HepG2 (cell line): ENCODE results near the gene PVALB. TPM values are rescaled to one million over a fixed set of nuclear protein-coding genes. Genes with fewer than 3 reads are reported as not detected.

ENCODE experiments used
- ATAC-seq: fragments of 200-7000 bp; cut with Tn5 transposase; 3 replicates; pipeline ENCODE4 v1.9.1; 2020; ENCODE audit warnings: mild to moderate bottlenecking, moderate library complexity
- BruUV-seq: library from RNA; stranded (reverse); fragments of 400-500 nt; replicated peaks from 2 replicates; lab custom pipeline; 2021; lab: Mats Ljungman, UMichigan
- CTCF ChIA-PET: fragments of 300-600 bp; formaldehyde crosslinking; extraction: SDS; loops from one replicate; lab custom pipeline; 2021; ENCODE audit warnings: low total read pairs, inconsistent platforms, low intra/inter-chr PET ratio; lab: Yijun Ruan, JAX
- POLR2A ChIA-PET: fragments of 350-600 bp; sonication (Branson Sonifier 250); formaldehyde crosslinking; loops from one replicate; lab custom pipeline; 2020; ENCODE audit warnings: antibody characterized with exemption, inconsistent platforms; lab: Yijun Ruan, JAX
- DNase-seq: peaks from one replicate; pipeline ENCODE4 v3.0.0-alpha.2; 2015; ENCODE audit warnings: low spot score
- FAIRE-seq: peaks from 3 replicates; lab custom pipeline; 2011; peaks lifted over from hg19 to GRCh38; lab: Jason Lieb, UNC
- H2AFZ ChIP-seq: one replicate; pipeline ENCODE4 v1.6.1; 2011; ENCODE audit warnings: low read length, inconsistent platforms
- H3K27ac ChIP-seq: fragments of 300-600 bp; 3 replicates; pipeline ENCODE4 v1.8.0; 2011; ENCODE audit warnings: mixed run types, mild to moderate bottlenecking, mixed read lengths, low read length, inconsistent platforms; ENCODE audit not compliant: insufficient read depth; ENCODE audit errors: extremely low read length
- H3K27me3 ChIP-seq, 2 experiments: fragments of 200-600 bp in 1 of 2; 2 replicates in 1 of 2; 3 replicates in 1 of 2; pipeline versions ENCODE4 v1.6.0 to v1.8.0; 2011; ENCODE audit warnings: low read length in 2 of 2, mild to moderate bottlenecking in 2 of 2, moderate library complexity in 2 of 2, inconsistent platforms in 1 of 2; ENCODE audit not compliant: insufficient read depth in 2 of 2, control insufficient read depth in 1 of 2
- H3K36me3 ChIP-seq, 2 experiments: fragments of 200-600 bp in 1 of 2; replicated peaks in 1 of 2; 2 replicates in 1 of 2; 3 replicates in 1 of 2; pipeline versions ENCODE4 v1.5.1 to v1.8.0; 2011; ENCODE audit warnings: low read length in 2 of 2, inconsistent platforms in 1 of 2; ENCODE audit not compliant: insufficient read depth in 2 of 2, control insufficient read depth in 1 of 2
- H3K4me1 ChIP-seq: 2 replicates; pipeline ENCODE4 v1.5.1; 2012; ENCODE audit warnings: low read length, inconsistent platforms; ENCODE audit not compliant: insufficient read depth
- H3K4me2 ChIP-seq: 2 replicates; pipeline ENCODE4 v1.6.0; 2011; ENCODE audit warnings: low read depth, low read length, inconsistent platforms
- H3K4me3 ChIP-seq, 3 experiments: fragments of 200-600 bp in 1 of 3; sonication (generic), shearing (Covaris generic) in 1 of 3; replicated peaks in 1 of 3; 2 replicates each; pipeline ENCODE4 v1.5.1; 2011 to 2016; ENCODE audit warnings: low read length in 3 of 3, inconsistent platforms in 2 of 3, low read depth in 2 of 3, mild to moderate bottlenecking in 2 of 3, control low read depth in 1 of 3, mixed read lengths in 1 of 3; ENCODE audit not compliant: insufficient read depth in 1 of 3
- H3K79me2 ChIP-seq: one replicate; pipeline ENCODE4 v1.6.1; 2011; ENCODE audit warnings: low read length, inconsistent platforms; ENCODE audit not compliant: insufficient read depth
- H3K9ac ChIP-seq: 2 replicates; pipeline ENCODE4 v1.6.0; 2011; ENCODE audit warnings: mild to moderate bottlenecking, low read depth, low read length, inconsistent platforms; ENCODE audit not compliant: insufficient read depth
- H3K9me3 ChIP-seq: 2 replicates; pipeline ENCODE4 v1.5.1; 2012; ENCODE audit warnings: mild to moderate bottlenecking, low read length
- H4K20me1 ChIP-seq: 2 replicates; pipeline ENCODE4 v1.6.0; 2011; ENCODE audit warnings: inconsistent platforms, mild to moderate bottlenecking, low read length, moderate library complexity; ENCODE audit not compliant: insufficient read depth
- CREB1 ChIP-seq, 2 experiments: fragments of 450-650 bp in 1 of 2; IDR thresholded peaks; 2 replicates each; pipeline ENCODE4 v1.6.1; 2016 to 2017; ENCODE audit warnings: control low read depth in 1 of 2, mild to moderate bottlenecking in 1 of 2, missing compliant biosample characterization in 1 of 2, missing genetic modification characterization in 1 of 2
- ELK4 ChIP-seq: sonication (generic); formaldehyde crosslinking; IDR thresholded peaks from 2 replicates; pipeline ENCODE4 v1.9.0; 2021; ENCODE audit warnings: missing genetic modification reagents, borderline replicate concordance
- GABPA ChIP-seq, 2 experiments: IDR thresholded peaks; 2 replicates each; pipeline ENCODE4 v1.6.1; 2011 to 2016; ENCODE audit warnings: low read depth in 2 of 2, low read length in 1 of 2, missing biosample characterization in 1 of 2, missing genetic modification characterization in 1 of 2
- MED13 ChIP-seq: sonication (generic); formaldehyde crosslinking; IDR thresholded peaks from 2 replicates; pipeline ENCODE4 v1.5.0; 2020; ENCODE audit warnings: missing genetic modification reagents
- MXD4 ChIP-seq: IDR thresholded peaks from 2 replicates; pipeline ENCODE4 v1.6.1; 2016; ENCODE audit warnings: mild to moderate bottlenecking, missing biosample characterization, missing genetic modification reagents
- RORA ChIP-seq: sonication (generic); formaldehyde crosslinking; IDR thresholded peaks from 2 replicates; pipeline ENCODE4 v1.5.0; 2020; ENCODE audit warnings: mild to moderate bottlenecking, missing genetic modification reagents, moderate library complexity
- SAFB2 ChIP-seq: sonication (generic); formaldehyde crosslinking; IDR thresholded peaks from 2 replicates; pipeline ENCODE4 v1.5.1; 2020; ENCODE audit warnings: missing genetic modification reagents, low read depth, mild to moderate bottlenecking, borderline replicate concordance
- SMC3 ChIP-seq: IDR thresholded peaks from 2 replicates; pipeline ENCODE4 v1.6.1; 2011; ENCODE audit warnings: low read length, improper control_type of control experiment
- ZNF230 ChIP-seq: sonication (generic); formaldehyde crosslinking; IDR thresholded peaks from 2 replicates; pipeline ENCODE4 v1.4.0; 2020; ENCODE audit warnings: mild to moderate bottlenecking, missing genetic modification reagents
- ZNF629 ChIP-seq: sonication (generic); formaldehyde crosslinking; conservative IDR thresholded peaks from 2 replicates; pipeline ENCODE4 v1.5.0; 2020; ENCODE audit warnings: missing genetic modification reagents
- WGBS: methylation state at CpG from one replicate; pipeline ENCODE4 v1.1.6; 2017; ENCODE audit warnings: low lambda C conversion rate; 5-methylcytosine and 5-hydroxymethylcytosine counted together
- in situ Hi-C: cut with HindIII; loops from 2 replicates; pipeline ENCODE4 v1.10.0; 2017; ENCODE audit warnings: low pct_unique_long_range_greater_than_20kb; ENCODE audit not compliant: extremely low pct_ligation_motif_present
- intact Hi-C: fragments of 100-400 bp; cut with micrococcal nuclease; formaldehyde crosslinking; loops from one replicate; pipeline ENCODE4 v1.10.0; 2022; ENCODE audit not compliant: unreplicated experiment
- polyA plus RNA-seq, 8 experiments: library from polyadenylated mRNA; depleted of rRNA in 3 of 8; stranded (reverse) in 7 of 8; unstranded in 1 of 8; fragments of >200 nt; fragmentation: Illumina TruSeq in 4 of 8; extraction: Trizol in 4 of 8; gene quantifications; 2 replicates each; pipeline versions ENCODE4 v1.2.1 to v1.2.3, GENCODE V29; 2011 to 2016; ENCODE audit warnings: low read depth in 4 of 8, missing spikeins in 1 of 8, mixed read lengths in 1 of 8; ENCODE audit not compliant: insufficient read depth in 1 of 8
- total RNA-seq, 5 experiments: library from RNA; depleted of rRNA; stranded (reverse); fragments of >200 nt; fragmentation: Illumina TruSeq; extraction: Trizol; gene quantifications; 2 replicates each; pipeline ENCODE4 v1.2.3, GENCODE V29; 2016; ENCODE audit warnings: low read depth in 1 of 5

The PVALB gene
- total and polyA plus RNA-seq, 2 of the 13 experiments (the other 11 are each of a cell fraction or from before 2014, with no cell fraction given): not detected

DNA sequence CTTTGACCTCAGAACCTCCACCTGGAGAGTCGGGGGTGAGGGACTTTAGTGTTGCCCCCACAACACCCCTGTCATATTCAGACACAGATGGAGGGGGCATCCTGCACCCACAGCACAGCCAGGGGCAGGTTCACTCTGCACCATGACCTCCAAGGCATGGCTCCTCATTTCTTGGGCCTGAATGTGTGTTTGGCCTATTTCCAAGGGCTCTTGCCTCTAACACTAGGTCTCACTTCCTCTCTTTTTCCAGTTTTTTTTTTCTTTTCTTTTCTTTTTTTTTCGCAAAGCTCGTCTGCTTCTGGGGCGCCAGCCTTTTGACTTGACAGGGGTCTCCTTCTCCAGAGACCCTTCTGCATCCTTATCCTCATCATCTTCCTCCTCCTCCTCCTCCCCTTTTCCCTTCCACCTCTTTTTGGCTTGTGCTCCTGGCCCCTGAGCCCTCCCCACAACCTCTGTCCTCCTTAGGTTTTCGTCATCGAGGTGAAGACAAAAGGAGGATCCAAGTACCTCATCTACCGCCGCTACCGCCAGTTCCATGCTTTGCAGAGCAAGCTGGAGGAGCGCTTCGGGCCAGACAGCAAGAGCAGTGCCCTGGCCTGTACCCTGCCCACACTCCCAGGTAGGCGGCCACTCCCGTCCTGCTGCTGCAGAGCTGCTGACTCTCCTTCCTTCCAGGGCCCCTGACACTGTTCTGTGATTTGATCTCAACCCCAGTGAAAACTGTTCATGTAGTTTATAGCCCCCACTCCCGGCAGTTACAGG lies 47.8 kb upstream of the PVALB start:
- WGBS: 4% methylated on average over 13 of the region's 14 CpGs
- Histone ChIP-seq H3K4me1 (peaks cover 9% of the 10 kb centered on the region; the same call in 1 of the 2 replicates), H3K27ac (no peak overlapping the region), H3K9me3 (no peaks in the 10 kb centered on the region), H4K20me1 (no peaks in the 10 kb centered on the region), H3K27me3 (peaks cover 1 to 34% of the 10 kb centered on the region in 2 experiments; a peak in 3 of 5 replicates), H2AFZ (no peak overlapping the region), H3K79me2 (no peaks in the 10 kb centered on the region), H3K9ac (no peak overlapping the region), H3K36me3 (no peaks in the 10 kb centered on the region), H3K4me3 (no peak overlapping the region), H3K4me2 (no peak overlapping the region)
- intact Hi-C loops: no loop called here
- POLR2A ChIA-PET: no interaction called here
- ATAC-seq (no peak), FAIRE-seq (no peak), DNase-seq (no peak)
- in situ Hi-C loops: no loop called here
- BruUV-seq: no TSS peak
- CTCF ChIA-PET: no interaction called here
- no peak for TF ChIP-seq GABPA (IDR thresholded peaks at IDR 0.05; ENCODE audit: low read depth, low read length)
- TF ChIP-seq GABPA (CRISPR knock-in tag; IDR thresholded peaks at IDR 0.05; ENCODE audit: low read depth): no peak
- TF ChIP-seq MED13 (CRISPR knock-in tag): no peak
- no peak for TF ChIP-seq ZNF629 (CRISPR knock-in tag)
- TF ChIP-seq CREB1 (IDR thresholded peaks at IDR 0.05): no peak
- no peak for TF ChIP-seq CREB1 (CRISPR knock-in tag; IDR thresholded peaks at IDR 0.05)
- no peak for TF ChIP-seq ELK4
- no peak for TF ChIP-seq MXD4 (CRISPR knock-in tag)
- TF ChIP-seq SMC3: no peak
- TF ChIP-seq SAFB2: no peak
- TF ChIP-seq RORA (CRISPR knock-in tag): no peak
- no peak for TF ChIP-seq ZNF230 (CRISPR knock-in tag)
- TF ChIP-seq, all 625 proteins: peak for 0
